BE2C (cell line): ENCODE results near the gene CMTM1.

Source experiments
- DNase-seq: peaks from one replicate; pipeline ENCODE4 v3.0.0-alpha.2; 2020
- H3K27me3 ChIP-seq: fragments of 250-450 bp; sonication (Bioruptor Pico); 2 replicates; pipeline ENCODE4 v1.5.1; 2020; ENCODE audit warnings: mild to moderate bottlenecking
- H3K36me3 ChIP-seq: fragments of 250-450 bp; sonication (Bioruptor Pico); 2 replicates; pipeline ENCODE4 v1.5.1; 2020; ENCODE audit warnings: mild to moderate bottlenecking
- H3K4me1 ChIP-seq: fragments of 250-450 bp; sonication (Bioruptor Pico); 2 replicates; pipeline ENCODE4 v1.5.1; 2020
- H3K4me3 ChIP-seq: 2 replicates; pipeline ENCODE4 v1.5.1; 2011; ENCODE audit warnings: low read depth, low read length
- H3K9me3 ChIP-seq: fragments of 250-450 bp; sonication (Bioruptor Pico); 2 replicates; pipeline ENCODE4 v1.5.1; 2020
- TF ChIP-seq, protein P1 (sequence below): IDR thresholded peaks from 2 replicates; pipeline ENCODE4 v1.5.1; 2012; ENCODE audit warnings: mild to moderate bottlenecking, low read depth, low read length

Gene CMTM1

DNA sequence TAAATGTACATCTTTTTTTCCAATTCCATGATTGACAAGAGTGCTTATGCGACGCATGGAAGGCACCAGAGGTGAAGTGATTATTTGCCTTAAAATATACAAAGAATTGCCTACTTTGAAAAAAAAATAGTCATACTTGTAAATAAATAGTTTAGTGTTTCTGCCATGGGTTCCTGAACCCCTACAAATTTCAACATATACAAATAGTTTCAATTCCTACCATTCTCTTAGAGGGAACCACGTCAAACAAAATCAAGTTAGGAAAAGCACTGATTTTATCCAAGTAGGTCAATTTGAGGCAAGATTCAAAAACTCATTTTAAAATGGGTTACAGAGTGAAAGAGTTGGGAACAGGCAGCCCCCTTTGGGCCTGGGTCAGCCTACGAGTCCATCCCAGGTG, 49.9 kb downstream of the CMTM1 start:
- H3K4me1 ChIP-seq, result peaks cover 26% of the 10 kb centered on the region
- H3K9me3 ChIP-seq, result no peaks in the 10 kb centered on the region
- H3K4me3 ChIP-seq, result no peak overlapping the region
- TF ChIP-seq, protein P1, sequence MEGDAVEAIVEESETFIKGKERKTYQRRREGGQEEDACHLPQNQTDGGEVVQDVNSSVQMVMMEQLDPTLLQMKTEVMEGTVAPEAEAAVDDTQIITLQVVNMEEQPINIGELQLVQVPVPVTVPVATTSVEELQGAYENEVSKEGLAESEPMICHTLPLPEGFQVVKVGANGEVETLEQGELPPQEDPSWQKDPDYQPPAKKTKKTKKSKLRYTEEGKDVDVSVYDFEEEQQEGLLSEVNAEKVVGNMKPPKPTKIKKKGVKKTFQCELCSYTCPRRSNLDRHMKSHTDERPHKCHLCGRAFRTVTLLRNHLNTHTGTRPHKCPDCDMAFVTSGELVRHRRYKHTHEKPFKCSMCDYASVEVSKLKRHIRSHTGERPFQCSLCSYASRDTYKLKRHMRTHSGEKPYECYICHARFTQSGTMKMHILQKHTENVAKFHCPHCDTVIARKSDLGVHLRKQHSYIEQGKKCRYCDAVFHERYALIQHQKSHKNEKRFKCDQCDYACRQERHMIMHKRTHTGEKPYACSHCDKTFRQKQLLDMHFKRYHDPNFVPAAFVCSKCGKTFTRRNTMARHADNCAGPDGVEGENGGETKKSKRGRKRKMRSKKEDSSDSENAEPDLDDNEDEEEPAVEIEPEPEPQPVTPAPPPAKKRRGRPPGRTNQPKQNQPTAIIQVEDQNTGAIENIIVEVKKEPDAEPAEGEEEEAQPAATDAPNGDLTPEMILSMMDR, result no peak
- DNase-seq, result no peak
- H3K27me3 ChIP-seq, result no peaks in the 10 kb centered on the region
- H3K36me3 ChIP-seq, result peaks cover 15% of the 10 kb centered on the region

DNA sequence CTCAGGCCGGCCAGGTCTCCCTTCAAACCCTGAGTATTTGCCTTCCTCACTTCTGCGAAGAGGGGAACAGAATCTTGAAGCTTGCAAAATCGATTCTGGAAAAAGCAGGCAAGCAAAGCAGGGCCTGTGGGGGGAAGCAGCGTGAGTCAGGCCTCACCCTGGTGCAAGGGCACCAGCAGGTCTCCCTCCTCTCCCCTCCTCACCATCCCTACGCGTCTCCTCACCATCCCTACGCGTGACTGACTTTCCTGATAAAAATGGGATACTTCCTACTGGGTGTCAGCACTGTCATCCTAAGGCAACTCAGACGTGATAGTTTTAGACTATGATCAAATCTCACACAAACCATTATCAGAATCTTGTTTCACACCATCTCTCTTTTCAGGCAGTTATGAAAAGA, 50.4 kb downstream of the CMTM1 start:
- peaks cover 15% of the 10 kb centered on the region for H3K36me3 ChIP-seq
- DNase-seq, result no peak
- no peaks in the 10 kb centered on the region for H3K9me3 ChIP-seq
- no peak overlapping the region for H3K4me3 ChIP-seq
- no peaks in the 10 kb centered on the region for H3K27me3 ChIP-seq
- TF ChIP-seq, protein P1, result no peak
- peaks cover 26% of the 10 kb centered on the region for H3K4me1 ChIP-seq

DNA sequence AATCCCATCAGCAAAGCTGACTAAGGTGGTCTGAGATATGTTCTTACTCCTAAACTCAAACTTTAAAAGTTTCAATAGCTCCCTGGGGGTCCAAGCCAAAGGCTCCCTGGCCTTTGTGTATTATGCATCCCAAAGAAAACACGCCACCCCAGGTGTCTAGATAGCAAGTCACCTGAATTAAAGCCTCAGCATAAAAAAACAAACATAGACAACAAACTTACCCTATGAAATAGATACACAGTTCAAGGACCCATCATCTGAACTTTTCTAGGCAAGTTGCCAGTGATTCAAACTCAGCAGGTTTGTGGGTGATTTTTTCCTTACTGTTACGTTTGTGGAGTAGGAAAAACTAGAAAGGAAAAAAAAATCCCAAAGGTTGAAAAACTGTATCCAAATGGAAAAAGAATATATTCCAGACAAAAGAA, 50.8 kb downstream of the CMTM1 start:
- DNase-seq, result no peak
- TF ChIP-seq, protein P1, result no peak
- Histone ChIP-seq H3K27me3 (no peaks in the 10 kb centered on the region), H3K4me3 (no peak overlapping the region), H3K4me1 (peaks cover 26% of the 10 kb centered on the region), H3K9me3 (no peaks in the 10 kb centered on the region), H3K36me3 (peaks cover 15% of the 10 kb centered on the region)

DNA sequence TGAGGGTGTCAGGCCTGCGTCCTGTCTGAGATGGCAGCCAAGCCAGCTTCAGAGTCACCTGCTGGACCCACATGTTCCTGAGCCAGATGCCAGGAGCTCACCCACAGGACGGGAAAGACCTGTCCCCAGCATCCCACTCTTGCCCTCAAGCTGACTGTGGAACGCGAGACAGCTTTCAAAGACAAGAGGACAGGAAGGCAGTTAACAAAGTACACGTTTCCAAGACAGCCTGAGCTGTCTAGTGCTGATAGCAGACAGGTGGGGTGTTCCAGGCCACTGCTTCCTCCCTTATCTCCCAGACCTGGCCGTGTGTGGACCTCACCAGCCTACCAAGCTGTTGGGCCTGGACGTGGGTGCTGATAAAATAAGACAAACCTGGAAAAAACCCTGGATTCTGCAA, 51.5 kb downstream of the CMTM1 start:
- DNase-seq, result no peak
- TF ChIP-seq, protein P1, result no peak
- H3K9me3 ChIP-seq, result no peaks in the 10 kb centered on the region
- no peak overlapping the region for H3K4me3 ChIP-seq
- H3K27me3 ChIP-seq, result no peaks in the 10 kb centered on the region
- H3K4me1 ChIP-seq, result peaks cover 26% of the 10 kb centered on the region
- H3K36me3 ChIP-seq, result peaks cover 17% of the 10 kb centered on the region

DNA sequence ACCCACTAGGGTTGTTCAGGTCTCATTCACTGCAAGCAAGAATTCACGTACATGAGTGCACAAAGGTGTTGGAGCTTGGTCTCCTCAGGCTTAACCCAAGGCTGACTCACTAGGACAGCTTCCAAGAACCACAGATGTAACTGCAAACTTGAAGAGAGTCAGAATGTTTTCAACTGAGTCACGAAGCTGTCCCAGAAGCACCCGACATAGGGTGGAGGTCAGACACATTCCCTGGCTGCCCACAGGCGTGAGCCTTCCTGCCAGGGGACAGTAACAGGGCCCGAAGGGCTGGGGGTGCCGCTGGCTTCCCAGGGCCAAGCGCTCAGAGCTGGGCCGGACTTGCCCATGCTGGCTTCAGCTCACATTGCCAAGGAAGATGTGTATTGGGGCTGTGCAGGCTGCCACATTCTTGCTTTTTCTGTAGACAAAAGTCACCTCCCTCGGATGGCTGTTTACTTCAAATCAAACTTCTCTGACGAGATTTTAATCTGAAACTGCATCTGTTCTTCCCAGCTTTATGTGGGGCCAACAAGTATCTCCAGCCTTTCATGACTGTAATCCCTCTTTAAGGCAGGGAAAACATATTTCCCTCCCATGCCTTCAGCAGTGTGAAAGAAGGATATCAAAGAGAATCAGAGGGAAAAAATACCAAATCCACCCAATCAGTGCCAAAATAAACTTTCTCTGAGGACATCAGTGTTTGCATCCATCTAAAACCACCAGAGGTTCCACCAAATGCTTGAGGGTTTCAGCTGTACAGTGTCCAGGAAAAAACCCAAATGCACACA, 52.5 kb downstream of the CMTM1 start:
- Histone ChIP-seq H3K4me3 (no peak overlapping the region), H3K9me3 (no peaks in the 10 kb centered on the region), H3K36me3 (peaks cover 14% of the 10 kb centered on the region), H3K4me1 (peaks cover 26% of the 10 kb centered on the region), H3K27me3 (no peaks in the 10 kb centered on the region)
- DNase-seq, result no peak
- TF ChIP-seq, protein P1, result no peak
